Right forelimb (tissue), 1 donor: Measurements from ENCODE around the gene ACAD11.
"Not testable (repeated sequence)": the region's sequence is repeated elsewhere in the genome, so short reads cannot be mapped to it uniquely, and the experiment has no call there.

ENCODE experiments used
- DNase-seq: peaks from one replicate; pipeline ENCODE4 v3.0.0-alpha.2; 2018

The ACAD11 gene

GRCh38 chr3:132597660-132598059 lies 61.9 kb downstream of the ACAD11 start:
- DNase-seq = no peak

- DNase-seq = no peak
These were observed 62.7 kb downstream of the ACAD11 start, which contains the start of gene ACKR4 for GRCh38 chr3:132596816-132597433. Gene ACKR4, plus strand, starts transcription at chr3:132597270. Its CDS starts 3,128 bp downstream, at chr3:132600398.

- no peak for DNase-seq
These were observed 63.3 kb downstream of the ACAD11 start for GRCh38 chr3:132596326-132596725.

GRCh38 chr3:132595014-132595413 lies 64.6 kb downstream of the ACAD11 start:
- DNase-seq = no peak

GRCh38 chr3:132594498-132594897 lies 65.1 kb downstream of the ACAD11 start:
- DNase-seq = no peak

- DNase-seq = no peak
These were observed 65.7 kb downstream of the ACAD11 start for GRCh38 chr3:132593947-132594323.

- DNase-seq = no peak
These were observed 66.2 kb downstream of the ACAD11 start for GRCh38 chr3:132593241-132593946.

GRCh38 chr3:132592216-132592615 lies 67.4 kb downstream of the ACAD11 start:
- no peak for DNase-seq

GRCh38 chr3:132587401-132587800 lies 72.2 kb downstream of the ACAD11 start:
- no peak for DNase-seq

- no peak for DNase-seq
These were observed 85.8 kb downstream of the ACAD11 start for GRCh38 chr3:132573797-132574211.

- DNase-seq = no peak
These were observed 89.6 kb downstream of the ACAD11 start for GRCh38 chr3:132570016-132570415.

GRCh38 chr3:132569580-132569979 lies 90.0 kb downstream of the ACAD11 start:
- no peak for DNase-seq

- DNase-seq = no peak
These were observed 90.5 kb downstream of the ACAD11 start for GRCh38 chr3:132569153-132569552.

GRCh38 chr3:132568422-132568821 lies 91.2 kb downstream of the ACAD11 start:
- DNase-seq = no peak

- DNase-seq = no peak
These were observed 95.5 kb downstream of the ACAD11 start for GRCh38 chr3:132564070-132564465.

- no peak for DNase-seq
These were observed 96.1 kb downstream of the ACAD11 start for GRCh38 chr3:132563420-132564069.

- no peak for DNase-seq
These were observed 98.6 kb downstream of the ACAD11 start for GRCh38 chr3:132561003-132561402.

GRCh38 chr3:132556508-132557159 lies 103.0 kb downstream of the ACAD11 start:
- no peak for DNase-seq

- not testable (repeated sequence) for DNase-seq
These were observed 103.6 kb downstream of the ACAD11 start for GRCh38 chr3:132556036-132556386.

- no peak for DNase-seq
These were observed 104.1 kb downstream of the ACAD11 start for GRCh38 chr3:132555306-132556035.

- no peak for DNase-seq
These were observed 105.2 kb downstream of the ACAD11 start for GRCh38 chr3:132554437-132554836.

- DNase-seq = no peak
These were observed 105.8 kb downstream of the ACAD11 start for GRCh38 chr3:132553826-132554225.
